ENCODE results near the gene FOXJ2. TPM values are rescaled to one million over a fixed set of nuclear protein-coding genes. Genes with fewer than 3 reads are reported as not detected.
A peak's percentile ranks its signal among the peaks of the same experiment; 100 is the strongest.
"Not testable (repeated sequence)": the region's sequence is repeated elsewhere in the genome, so short reads cannot be mapped to it uniquely, and the experiment has no call there.

The FOXJ2 gene
- total RNA-seq, 1 donor from 2014 or later = 11.9 TPM

GRCh38 chr12:8028267-8028666 is 4.2 kb upstream of the FOXJ2 start:
- DNase-seq (ENCODE audit: low read depth) = no peak

- no peak for DNase-seq (ENCODE audit: low read depth)
These were observed 2.3 kb upstream of the FOXJ2 start for GRCh38 chr12:8030189-8030588.

DNA sequence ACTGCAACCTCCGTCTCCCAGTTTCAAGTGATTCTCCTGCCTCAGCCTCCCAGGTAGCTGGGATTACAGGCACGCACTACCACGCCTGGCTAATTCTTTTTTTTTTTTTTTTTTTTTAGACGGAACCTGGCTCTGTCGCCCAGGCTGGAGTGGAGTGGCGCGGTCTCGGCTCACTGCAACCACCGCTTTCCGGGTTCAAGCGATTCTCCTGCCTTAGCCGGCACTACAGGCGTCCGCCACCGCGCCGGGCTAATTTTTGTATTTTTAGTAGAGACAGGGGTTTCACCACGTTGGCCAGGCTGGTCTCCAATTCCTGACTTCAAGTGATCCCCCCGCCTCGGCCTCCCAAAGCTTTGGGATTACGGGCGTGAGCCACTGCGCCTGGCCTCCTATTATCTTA is 1.5 kb upstream of the FOXJ2 start:
- not testable (repeated sequence) for DNase-seq (ENCODE audit: low read depth)

DNA sequence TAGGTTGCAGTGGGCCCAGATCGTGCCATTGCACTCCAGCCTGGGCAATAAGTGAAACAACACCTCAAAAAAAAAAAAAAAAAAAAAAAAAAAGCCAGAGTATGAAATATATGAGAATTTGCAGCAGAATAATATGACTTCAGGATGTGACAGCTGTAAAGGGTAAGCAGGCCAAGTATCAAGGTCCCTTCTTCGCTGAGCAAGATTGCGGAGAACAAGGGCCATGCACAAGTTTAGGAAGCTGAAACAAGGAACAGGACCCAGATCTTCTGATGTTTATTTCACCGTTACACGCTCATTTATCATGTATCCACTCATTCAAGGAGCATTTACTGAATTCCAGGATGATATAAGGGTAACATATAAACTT is 659 bp upstream of the FOXJ2 start:
- no peak for DNase-seq (ENCODE audit: low read depth)

DNA sequence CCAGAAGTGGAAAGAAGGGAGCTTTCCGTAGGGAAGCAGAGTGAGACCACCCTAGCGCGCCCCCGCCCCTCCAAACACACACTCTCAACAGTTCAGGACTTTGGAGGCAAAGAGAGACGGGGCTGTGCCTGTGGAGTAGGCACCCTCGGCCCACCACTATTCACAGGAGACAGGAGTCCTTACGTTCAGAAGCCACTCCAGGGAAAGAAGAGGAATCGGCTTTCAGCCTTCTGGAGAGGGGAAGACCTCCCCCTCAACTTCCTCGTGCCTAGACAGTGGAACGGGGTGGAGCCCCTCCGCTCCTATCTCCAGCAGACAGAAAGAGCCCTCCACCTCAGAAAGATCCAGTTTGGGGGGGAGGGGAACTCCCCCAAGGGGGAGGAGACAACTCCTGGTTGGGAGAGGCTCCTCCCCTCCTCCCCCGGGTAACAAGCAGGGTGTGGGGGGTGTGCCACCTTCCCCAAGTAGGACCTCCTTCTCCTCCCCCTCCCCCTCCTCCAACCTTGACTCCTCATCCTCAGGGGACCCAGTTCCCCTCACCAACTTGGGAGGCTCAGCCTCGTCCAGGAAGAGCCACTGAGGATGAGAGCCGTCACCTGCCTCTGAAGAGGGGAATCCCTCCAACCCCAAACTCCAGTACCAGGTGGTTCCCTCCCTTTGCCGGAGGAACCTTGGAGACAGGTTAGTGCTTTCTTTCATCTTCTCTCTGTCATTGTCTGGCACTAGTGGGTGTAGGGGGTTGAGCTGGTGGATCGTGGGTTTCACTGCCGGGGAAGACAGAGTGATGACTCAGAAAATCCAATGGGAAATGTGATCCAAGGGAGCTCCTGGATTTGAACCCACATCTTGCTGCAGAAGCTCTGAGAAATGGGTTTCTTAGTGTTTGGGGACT is 883 bp downstream of the FOXJ2 start:
- DNase-seq (ENCODE audit: low read depth) = peak; percentile 44

GRCh38 chr12:8034802-8035201 is 2.3 kb downstream of the FOXJ2 start:
- no peak for DNase-seq (ENCODE audit: low read depth)

- no peak for DNase-seq (ENCODE audit: low read depth)
These were observed 3.0 kb downstream of the FOXJ2 start for GRCh38 chr12:8035440-8036010.

DNA sequence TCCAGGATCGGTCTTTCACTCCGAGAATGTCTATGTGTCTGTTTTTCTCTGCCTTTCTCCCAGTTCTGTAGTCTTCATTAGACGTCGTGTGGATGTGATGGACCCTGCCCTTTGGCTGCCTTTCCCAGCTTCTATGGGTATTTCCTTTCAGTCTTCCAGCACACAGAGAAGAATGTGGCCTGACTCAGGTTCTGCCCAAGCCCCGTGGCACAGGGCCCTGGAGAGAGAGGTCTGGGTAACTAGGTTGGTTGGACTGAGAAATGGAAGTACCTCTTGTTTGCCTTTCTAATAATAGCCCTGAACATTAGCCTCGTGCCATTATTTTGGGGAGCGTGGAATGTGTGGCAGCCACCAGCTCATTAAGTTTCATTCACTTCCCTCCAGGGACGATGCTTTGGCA is 3.8 kb downstream of the FOXJ2 start:
- DNase-seq (ENCODE audit: low read depth) = peak; percentile 64

- no peak for DNase-seq (ENCODE audit: low read depth)
These were observed 4.6 kb downstream of the FOXJ2 start for GRCh38 chr12:8037046-8037663.

DNA sequence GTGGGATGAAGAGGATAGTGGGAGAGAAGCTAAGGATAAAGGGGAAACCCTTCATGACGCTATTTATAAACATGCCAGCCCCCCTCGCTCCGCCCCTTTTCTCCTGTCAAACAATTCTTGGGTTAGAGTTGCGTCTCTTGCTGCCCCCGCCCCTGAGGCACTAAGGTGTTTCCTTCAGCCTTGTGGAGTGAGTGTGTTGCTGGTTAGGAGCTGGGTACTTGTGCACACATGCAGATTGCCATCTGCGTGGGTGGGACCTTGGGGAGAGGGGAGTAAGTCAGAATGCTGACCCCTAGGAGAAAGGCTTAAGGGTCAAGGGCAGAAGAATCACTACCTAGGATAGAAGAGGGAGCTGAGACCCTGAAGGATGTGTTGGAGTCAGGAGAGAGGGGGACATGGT is 5.4 kb downstream of the FOXJ2 start:
- no peak for DNase-seq (ENCODE audit: low read depth)

GRCh38 chr12:8038659-8039114 is 6.2 kb downstream of the FOXJ2 start:
- peak; percentile 77 for DNase-seq (ENCODE audit: low read depth)

GRCh38 chr12:8040791-8041190 is 8.3 kb downstream of the FOXJ2 start:
- no peak for DNase-seq (ENCODE audit: low read depth)

DNA sequence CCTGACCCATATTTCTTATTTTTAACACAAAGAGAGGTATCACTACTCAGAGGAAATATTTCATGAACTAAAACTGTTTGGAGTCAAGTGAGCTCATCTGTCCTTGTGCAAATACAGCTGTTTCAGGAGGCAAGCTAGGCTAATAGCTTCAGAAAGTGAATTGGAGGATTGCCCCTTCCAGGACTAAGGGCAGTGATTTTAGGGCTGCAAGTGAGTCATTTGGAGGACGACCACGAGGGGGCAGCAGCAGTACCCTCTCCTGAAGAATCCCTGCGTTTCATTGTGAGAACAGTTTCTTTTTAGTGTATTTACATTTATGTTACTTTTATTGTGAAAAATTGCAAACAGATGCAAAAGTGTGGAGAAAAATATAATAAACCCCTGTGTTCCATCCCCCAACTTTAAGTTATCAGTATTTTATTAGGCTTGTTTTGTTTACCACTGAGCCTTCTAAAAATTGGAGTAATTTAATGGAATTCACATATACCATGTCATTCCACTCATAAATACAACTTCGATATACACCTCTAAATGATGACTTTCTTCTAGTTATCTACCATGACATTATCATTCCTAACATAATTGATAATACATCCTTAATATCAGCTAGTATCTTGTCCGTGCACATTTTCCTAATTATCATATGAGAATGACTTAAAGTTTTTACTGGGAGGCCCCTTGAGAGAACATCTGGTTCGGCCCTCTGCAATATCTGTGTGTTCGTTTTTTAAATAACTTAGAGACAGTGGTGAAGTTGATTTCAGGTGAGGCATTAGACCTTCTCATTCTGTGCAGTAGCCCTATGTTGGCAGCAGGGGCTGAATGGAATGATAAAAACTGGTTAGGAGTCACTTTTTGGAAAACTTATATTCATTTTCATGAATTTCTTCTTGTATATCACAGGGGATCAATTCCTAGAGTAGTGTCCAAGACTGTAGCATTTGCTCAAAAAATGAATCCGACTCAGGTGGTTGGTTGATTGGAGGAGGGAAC is 13.7 kb downstream of the FOXJ2 start:
- peak; percentile 77 for DNase-seq (ENCODE audit: low read depth)

GRCh38 chr12:8047842-8048241 is 15.3 kb downstream of the FOXJ2 start:
- DNase-seq (ENCODE audit: low read depth) = no peak

DNA sequence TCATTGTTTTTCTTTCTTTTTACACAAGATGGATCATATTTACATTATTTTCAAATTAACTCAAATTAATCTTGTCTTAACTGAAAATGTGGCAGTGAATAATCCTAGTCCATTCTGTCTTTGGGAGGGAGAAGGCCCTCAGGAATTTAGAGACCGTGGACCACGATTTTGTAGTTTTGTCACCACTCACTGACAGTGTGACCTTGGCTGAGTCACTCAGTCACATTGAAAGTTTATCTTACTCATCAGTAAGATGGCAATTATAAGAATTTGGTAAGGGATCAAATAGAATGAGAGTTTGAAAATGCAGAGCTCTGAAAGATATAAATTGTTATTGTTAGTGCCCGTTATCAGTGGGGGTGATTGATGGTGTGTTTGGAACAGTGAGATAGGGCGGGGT is 16.4 kb downstream of the FOXJ2 start:
- no peak for DNase-seq (ENCODE audit: low read depth)

GRCh38 chr12:8050600-8051250 is 18.2 kb downstream of the FOXJ2 start:
- no peak for DNase-seq (ENCODE audit: low read depth)

GRCh38 chr12:8052679-8053078 is 20.2 kb downstream of the FOXJ2 start:
- no peak for DNase-seq (ENCODE audit: low read depth)

GRCh38 chr12:8054816-8055215 is 22.3 kb downstream of the FOXJ2 start:
- DNase-seq (ENCODE audit: low read depth) = no peak

DNA sequence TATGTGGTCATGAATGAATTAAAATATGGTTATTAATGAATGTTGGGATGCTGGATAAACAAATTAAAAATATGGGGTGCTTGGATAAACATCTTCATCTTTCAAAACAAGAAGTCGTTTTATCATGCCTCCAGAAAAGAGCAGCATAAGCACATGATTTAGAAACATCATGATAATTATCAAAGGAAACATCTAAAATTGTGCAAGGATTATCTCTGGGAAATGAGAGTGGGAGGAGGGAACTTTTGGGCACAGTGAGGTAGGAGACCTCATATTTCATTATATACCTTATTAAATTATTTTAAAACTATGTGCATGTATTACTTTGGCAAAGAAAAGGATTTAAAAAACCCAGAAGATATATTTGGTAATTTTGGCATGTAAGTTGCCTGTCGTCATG is 24.8 kb downstream of the FOXJ2 start:
- no peak for DNase-seq (ENCODE audit: low read depth)

- no peak for DNase-seq (ENCODE audit: low read depth)
These were observed 25.3 kb downstream of the FOXJ2 start for GRCh38 chr12:8057839-8058238.

DNA sequence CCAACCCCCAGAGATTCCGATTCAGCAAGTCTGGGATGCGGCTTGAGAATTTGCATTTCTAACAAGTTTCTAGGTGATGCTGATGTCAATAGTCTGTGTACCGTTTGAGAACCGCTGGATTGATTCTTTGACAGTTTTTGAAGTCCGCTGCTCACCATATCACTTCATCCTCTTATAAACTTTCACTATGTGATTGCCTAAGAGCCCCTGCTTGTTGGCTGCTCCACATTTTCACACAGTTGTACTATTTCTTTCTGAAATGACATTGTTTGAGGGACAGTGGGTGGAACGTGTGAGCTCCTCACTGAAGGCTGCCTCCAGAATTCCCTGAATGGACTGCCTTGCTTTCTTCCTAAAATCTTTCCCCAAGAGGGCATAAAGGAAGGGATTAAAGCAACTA is 26.0 kb downstream of the FOXJ2 start:
- no peak for DNase-seq (ENCODE audit: low read depth)

Data from myocyte (in vitro differentiated cells).